Measurements from ENCODE around the gene CCNG1. TPM values are rescaled to one million over a fixed set of nuclear protein-coding genes. Genes with fewer than 3 reads are reported as not detected.
"Not testable (repeated sequence)": the region's sequence is repeated elsewhere in the genome, so short reads cannot be mapped to it uniquely, and the experiment has no call there.

CCNG1 gene
- total RNA-seq, 6 donors from 2014 or later, result 52.5 to 118 (median 73.8) TPM

- H3K27me3 ChIP-seq, result no peaks in the 10 kb centered on the region
- no peak for DNase-seq
- no peak overlapping the region for H3K27ac ChIP-seq
- peaks cover 10 to 71% (median 31%) of the 10 kb centered on the region in 4 donors for H3K36me3 ChIP-seq
- H3K4me1 ChIP-seq, result no peaks in the 10 kb centered on the region
- WGBS, 2 donors, result 85 to 88% methylated on average over 3 of the region's 3 CpGs
- ATAC-seq (ENCODE audit: low FRiP score in 2 of 2), result no peak
- no peak overlapping the region for H3K4me3 ChIP-seq
- no peaks in the 10 kb centered on the region for H3K9me3 ChIP-seq
- TF ChIP-seq CTCF (IDR thresholded peaks at IDR 0.05) (no peak), EP300 (IDR thresholded peaks at IDR 0.05) (no peak), POLR2AphosphoS5 (IDR thresholded peaks at IDR 0.05) (no peak), POLR2A (IDR thresholded peaks at IDR 0.05) (no peak)
These were observed 10.5 kb downstream of the CCNG1 start for GRCh38 chr5:163447875-163448274.

GRCh38 chr5:163448491-163448890 lies 11.1 kb downstream of the CCNG1 start:
- Histone ChIP-seq H3K4me3 (no peak overlapping the region), H3K9me3 (no peaks in the 10 kb centered on the region), H3K27me3 (no peaks in the 10 kb centered on the region), H3K36me3 (peaks cover 7 to 71% (median 29%) of the 10 kb centered on the region in 4 donors), H3K4me1 (no peaks in the 10 kb centered on the region), H3K27ac (no peak overlapping the region)
- TF ChIP-seq CTCF (IDR thresholded peaks at IDR 0.05), result no peak
- no peak for TF ChIP-seq EP300 (IDR thresholded peaks at IDR 0.05)
- ATAC-seq (ENCODE audit: low FRiP score in 2 of 2) (no peak), DNase-seq (no peak)

- Histone ChIP-seq H3K27me3 (no peaks in the 10 kb centered on the region), H3K4me3 (no peak overlapping the region), H3K27ac (no peak overlapping the region), H3K36me3 (peaks cover 4 to 64% (median 21%) of the 10 kb centered on the region in 4 donors), H3K4me1 (no peaks in the 10 kb centered on the region), H3K9me3 (no peaks in the 10 kb centered on the region)
- DNase-seq, result no peak
- WGBS, 2 donors, result 95 to 97% methylated on average over 6 to 8 of the region's 8 CpGs
- TF ChIP-seq EP300 (IDR thresholded peaks at IDR 0.05), result no peak
- TF ChIP-seq POLR2AphosphoS5 (IDR thresholded peaks at IDR 0.05), result no peak
- ATAC-seq (ENCODE audit: low FRiP score in 2 of 2), result no peak
These were observed 14.1 kb downstream of the CCNG1 start for GRCh38 chr5:163451489-163451888.

GRCh38 chr5:163453705-163454104 lies 16.3 kb downstream of the CCNG1 start:
- no peaks in the 10 kb centered on the region for H3K9me3 ChIP-seq
- no peak overlapping the region for H3K4me3 ChIP-seq
- H3K4me1 ChIP-seq, result peaks cover 7 to 14% (median 10%) of the 10 kb centered on the region in 4 donors
- H3K27ac ChIP-seq, result no peak overlapping the region
- H3K27me3 ChIP-seq, result no peaks in the 10 kb centered on the region
- DNase-seq (no peak), ATAC-seq (ENCODE audit: low FRiP score in 2 of 2) (no peak)
- peaks cover 0 to 44% (median 7%) of the 10 kb centered on the region in 4 donors for H3K36me3 ChIP-seq
- TF ChIP-seq EP300 (IDR thresholded peaks at IDR 0.05) (no peak), POLR2AphosphoS5 (IDR thresholded peaks at IDR 0.05) (no peak), CTCF (IDR thresholded peaks at IDR 0.05) (no peak), POLR2A (IDR thresholded peaks at IDR 0.05) (no peak)
- 73 to 83% methylated on average over 1 of the region's 1 CpG for WGBS, 2 donors

- ATAC-seq (ENCODE audit: low FRiP score in 2 of 2); H3K27me3 ChIP-seq; H3K27ac ChIP-seq; H3K4me3 ChIP-seq; DNase-seq; H3K9me3 ChIP-seq: not testable (repeated sequence)
- Histone ChIP-seq H3K36me3 (peaks cover 0 to 39% (median 7%) of the 10 kb centered on the region in 4 donors), H3K4me1 (peaks cover 12 to 22% (median 13%) of the 10 kb centered on the region in 4 donors)
- 96 to 97% methylated on average over 17 of the region's 17 CpGs for WGBS, 2 donors
These were observed 18.0 kb downstream of the CCNG1 start for GRCh38 chr5:163455406-163455805.

- DNase-seq, result no peak
- WGBS, 2 donors, result 82 to 91% methylated on average over 2 of the region's 2 CpGs
- H3K4me3 ChIP-seq, result no peak overlapping the region
- ATAC-seq (ENCODE audit: low FRiP score in 2 of 2), result no peak
- H3K27ac ChIP-seq, result no peak overlapping the region
- peaks cover 17 to 28% (median 19%) of the 10 kb centered on the region in 4 donors for H3K4me1 ChIP-seq
- H3K27me3 ChIP-seq, result no peaks in the 10 kb centered on the region
- no peaks in the 10 kb centered on the region for H3K9me3 ChIP-seq
- peaks cover 0 to 39% (median 7%) of the 10 kb centered on the region in 4 donors for H3K36me3 ChIP-seq
- TF ChIP-seq EP300 (IDR thresholded peaks at IDR 0.05), result no peak
These were observed 18.7 kb downstream of the CCNG1 start for GRCh38 chr5:163456029-163456589.

Measured in upper lobe of left lung (tissue), 6 donors.